OCI-LY3 (cell line): ENCODE data around the gene MACROD2.

Experiments used
- H2AFZ ChIP-seq: fragments of 200-600, 300-600 bp; shearing (Covaris generic); 2 replicates; pipeline ENCODE4 v1.6.0; 2014; ENCODE audit warnings: antibody characterized with exemption, low read depth, low read length
- H3K27ac ChIP-seq: fragments of 200-600, 300-600 bp; sonication (generic); 2 replicates; pipeline ENCODE4 v1.5.1; 2014; ENCODE audit warnings: mild to moderate bottlenecking, low read length, moderate library complexity, mixed read lengths
- H3K27me3 ChIP-seq: fragments of 200-600, 300-600 bp; sonication (generic); 2 replicates; pipeline ENCODE4 v1.6.1; 2014; ENCODE audit warnings: low read depth, low read length, mixed read lengths
- H3K36me3 ChIP-seq: fragments of 200-600, 300-600 bp; sonication (generic); replicated peaks from 2 replicates; pipeline ENCODE3; 2014; ENCODE audit warnings: low read depth, low read length, mixed read lengths
- H3K4me1 ChIP-seq: fragments of 300-600, 200-600 bp; sonication (generic); 2 replicates; pipeline ENCODE4 v1.6.1; 2014; ENCODE audit warnings: low read length, mixed read lengths
- H3K4me2 ChIP-seq: fragments of 200-600, 300-600 bp; sonication (generic); 2 replicates; pipeline ENCODE4 v1.6.1; 2014; ENCODE audit warnings: low read length, mixed read lengths
- H3K4me3 ChIP-seq: fragments of 300-600, 200-600 bp; sonication (generic); 2 replicates; pipeline ENCODE4 v1.5.1; 2014; ENCODE audit warnings: antibody characterized with exemption, mild to moderate bottlenecking, low read length, moderate library complexity
- H3K79me2 ChIP-seq: fragments of 300-600, 200-600 bp; shearing (Covaris generic); 2 replicates; pipeline ENCODE4 v1.6.1; 2014; ENCODE audit warnings: mild to moderate bottlenecking, low read length, mixed read lengths
- H3K9ac ChIP-seq: fragments of 300-600, 200-600 bp; shearing (Covaris generic); 2 replicates; pipeline ENCODE4 v1.6.0; 2014; ENCODE audit warnings: mild to moderate bottlenecking, low read length, moderate library complexity
- H3K9me3 ChIP-seq: fragments of 200-600, 300-600 bp; shearing (Covaris generic); 2 replicates; pipeline ENCODE4 v1.6.1; 2014; ENCODE audit warnings: low read length, mixed read lengths; ENCODE audit not compliant: insufficient read depth
- H4K20me1 ChIP-seq: fragments of 200-600, 300-600 bp; sonication (generic); 2 replicates; pipeline ENCODE4 v1.6.1; 2016; ENCODE audit warnings: low read length, mixed read lengths; ENCODE audit not compliant: insufficient read depth
- EZH2phosphoT487 ChIP-seq: fragments of 200-600 bp; shearing (Covaris generic); IDR thresholded peaks from 2 replicates; pipeline ENCODE4 v1.6.1; 2018; ENCODE audit warnings: antibody characterized with exemption, mixed run types, low read depth
- TF ChIP-seq, protein P1 (sequence below): fragments of 200-600, 300-600 bp; sonication (generic); IDR thresholded peaks from 2 replicates; pipeline ENCODE4 v1.5.1; 2014; ENCODE audit warnings: antibody characterized with exemption, low read length, low read depth

Gene MACROD2

DNA sequence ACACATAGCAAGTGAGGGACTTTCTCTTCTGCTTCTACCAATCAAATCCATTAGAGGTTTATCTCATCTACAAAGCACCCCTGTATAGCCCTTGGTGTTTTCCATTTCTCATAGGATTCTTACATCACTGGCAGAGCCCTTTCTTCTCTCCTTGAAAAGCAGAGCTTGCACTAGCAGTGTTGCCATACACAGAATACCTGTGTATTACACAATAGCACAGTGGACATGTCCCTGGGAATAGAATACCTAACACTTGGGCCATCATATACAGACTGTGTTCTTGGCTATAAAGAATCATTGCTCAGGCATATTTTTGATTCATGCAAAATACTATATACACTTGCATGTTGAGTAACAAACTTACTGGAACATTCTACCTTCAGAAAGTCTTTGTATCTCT, 1996.0 kb downstream of the MACROD2 start:
- Histone ChIP-seq H3K9me3 (peaks cover 7% of the 10 kb centered on the region; the same call in 1 of the 2 replicates), H4K20me1 (peaks cover 51% of the 10 kb centered on the region), H3K4me2 (peak overlapping the region; percentile 85), H3K4me1 (peaks cover 39% of the 10 kb centered on the region), H3K9ac (no peak overlapping the region), H3K79me2 (peaks cover 96% of the 10 kb centered on the region), H3K4me3 (peak overlapping the region; percentile 61), H3K27me3 (no peaks in the 10 kb centered on the region), H3K27ac (no peak overlapping the region), H3K36me3 (peaks cover 66% of the 10 kb centered on the region), H2AFZ (no peak overlapping the region)
- TF ChIP-seq, protein P1, sequence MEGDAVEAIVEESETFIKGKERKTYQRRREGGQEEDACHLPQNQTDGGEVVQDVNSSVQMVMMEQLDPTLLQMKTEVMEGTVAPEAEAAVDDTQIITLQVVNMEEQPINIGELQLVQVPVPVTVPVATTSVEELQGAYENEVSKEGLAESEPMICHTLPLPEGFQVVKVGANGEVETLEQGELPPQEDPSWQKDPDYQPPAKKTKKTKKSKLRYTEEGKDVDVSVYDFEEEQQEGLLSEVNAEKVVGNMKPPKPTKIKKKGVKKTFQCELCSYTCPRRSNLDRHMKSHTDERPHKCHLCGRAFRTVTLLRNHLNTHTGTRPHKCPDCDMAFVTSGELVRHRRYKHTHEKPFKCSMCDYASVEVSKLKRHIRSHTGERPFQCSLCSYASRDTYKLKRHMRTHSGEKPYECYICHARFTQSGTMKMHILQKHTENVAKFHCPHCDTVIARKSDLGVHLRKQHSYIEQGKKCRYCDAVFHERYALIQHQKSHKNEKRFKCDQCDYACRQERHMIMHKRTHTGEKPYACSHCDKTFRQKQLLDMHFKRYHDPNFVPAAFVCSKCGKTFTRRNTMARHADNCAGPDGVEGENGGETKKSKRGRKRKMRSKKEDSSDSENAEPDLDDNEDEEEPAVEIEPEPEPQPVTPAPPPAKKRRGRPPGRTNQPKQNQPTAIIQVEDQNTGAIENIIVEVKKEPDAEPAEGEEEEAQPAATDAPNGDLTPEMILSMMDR: no peak
- TF ChIP-seq EZH2phosphoT487: no peak

DNA sequence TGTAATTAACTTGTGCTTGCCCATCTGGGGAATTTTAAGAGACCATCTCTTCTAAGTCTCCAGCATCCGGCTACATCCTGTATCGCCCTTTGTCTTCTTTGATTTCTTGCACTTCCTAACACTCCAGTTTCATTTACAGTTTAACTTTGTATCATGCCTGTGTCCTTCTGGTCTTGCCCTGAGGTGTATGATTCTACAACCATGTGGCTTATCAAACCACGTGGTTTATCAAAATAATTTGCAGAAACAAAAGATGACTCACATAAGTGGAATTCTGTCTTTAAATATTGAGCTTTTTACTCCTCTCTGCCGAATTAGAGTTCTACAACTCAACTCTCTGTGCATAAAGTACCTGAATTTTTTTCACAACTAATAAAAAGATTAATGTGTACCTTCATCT, 1997.2 kb downstream of the MACROD2 start:
- Histone ChIP-seq H3K9ac (peak overlapping the region; percentile 22; the same call in 1 of the 2 replicates), H4K20me1 (peaks cover 59% of the 10 kb centered on the region), H3K4me2 (peak overlapping the region; percentile 85), H3K79me2 (peaks cover 97% of the 10 kb centered on the region), H3K9me3 (peaks cover 18% of the 10 kb centered on the region), H3K27me3 (no peaks in the 10 kb centered on the region), H3K27ac (peak overlapping the region; percentile 11; the same call in 1 of the 2 replicates), H3K36me3 (peaks cover 79% of the 10 kb centered on the region), H2AFZ (no peak overlapping the region), H3K4me1 (peaks cover 38% of the 10 kb centered on the region), H3K4me3 (peak overlapping the region; percentile 61)
- TF ChIP-seq, protein P1: no peak
- no peak for TF ChIP-seq EZH2phosphoT487

DNA sequence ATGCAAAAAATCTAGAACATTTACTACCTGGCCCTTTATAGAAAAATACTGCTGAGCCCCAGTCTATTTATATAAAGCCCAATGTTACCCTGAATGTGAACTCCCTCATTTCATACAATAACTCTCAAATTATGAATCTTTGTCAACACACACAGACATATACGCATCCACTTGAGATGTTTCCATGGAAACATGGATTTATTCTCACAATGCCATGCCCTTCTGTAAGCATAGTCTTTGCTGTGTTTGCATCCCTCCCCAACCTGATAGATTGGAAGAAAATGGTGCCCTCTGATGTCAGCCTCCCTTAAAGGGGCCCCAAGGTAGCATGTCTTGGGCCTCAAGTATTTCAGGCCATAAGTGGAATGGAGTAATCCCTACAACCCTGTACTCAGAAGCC, 2004.8 kb downstream of the MACROD2 start:
- H2AFZ ChIP-seq: no peak overlapping the region
- H3K9me3 ChIP-seq: peaks cover 26% of the 10 kb centered on the region
- no peak overlapping the region for H3K9ac ChIP-seq
- H3K4me2 ChIP-seq: no peak overlapping the region
- H3K79me2 ChIP-seq: peaks cover 94% of the 10 kb centered on the region
- peaks cover 82% of the 10 kb centered on the region for H4K20me1 ChIP-seq
- peaks cover 21% of the 10 kb centered on the region for H3K4me1 ChIP-seq
- TF ChIP-seq EZH2phosphoT487: no peak
- TF ChIP-seq, protein P1: no peak
- no peak overlapping the region for H3K27ac ChIP-seq
- peaks cover 74% of the 10 kb centered on the region for H3K36me3 ChIP-seq
- H3K4me3 ChIP-seq: no peak overlapping the region
- no peaks in the 10 kb centered on the region for H3K27me3 ChIP-seq

DNA sequence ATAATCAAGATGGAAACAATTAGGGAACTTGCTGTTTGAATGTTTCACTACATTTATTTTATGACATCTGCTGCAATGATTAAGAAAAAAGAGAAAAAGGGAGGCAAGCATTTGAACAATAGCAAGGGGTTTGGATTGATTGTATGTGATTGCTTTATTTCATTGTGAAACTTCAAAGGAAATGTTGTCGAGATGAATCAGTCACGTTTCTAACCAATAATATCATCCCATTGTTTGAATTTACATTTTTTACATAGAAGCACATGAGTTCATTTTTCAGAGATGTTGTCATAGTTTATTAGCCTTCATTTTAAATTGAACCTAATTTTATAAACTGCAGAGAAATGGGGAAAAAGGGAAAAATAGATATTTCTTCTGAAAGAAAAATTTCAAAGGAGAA, 2006.0 kb downstream of the MACROD2 start:
- peaks cover 19% of the 10 kb centered on the region for H3K9me3 ChIP-seq
- no peak for TF ChIP-seq EZH2phosphoT487

More for the DNA sequence above, 2006.0 kb downstream of the MACROD2 start:
- Histone ChIP-seq H3K4me3 (no peak overlapping the region), H3K9ac (no peak overlapping the region), H3K4me1 (peaks cover 27% of the 10 kb centered on the region), H4K20me1 (peaks cover 89% of the 10 kb centered on the region), H3K4me2 (no peak overlapping the region), H3K27me3 (no peaks in the 10 kb centered on the region), H3K27ac (no peak overlapping the region), H2AFZ (no peak overlapping the region), H3K79me2 (peaks cover 97% of the 10 kb centered on the region), H3K36me3 (peaks cover 78% of the 10 kb centered on the region)
